Lower lobe of right lung (tissue), 2 donors: Measurements from ENCODE around the gene TOX2. TPM values are rescaled to one million over a fixed set of nuclear protein-coding genes. Genes with fewer than 3 reads are reported as not detected.

Experiments used
- ATAC-seq, 2 donors: fragments of 200-7000 bp; cut with Tn5 transposase; one replicate each; pipeline ENCODE4 v1.9.1; 2020 to 2022; ENCODE audit warnings: mild to moderate bottlenecking in 2 of 2, moderate library complexity in 2 of 2
- DNase-seq: peaks from one replicate; pipeline ENCODE4 v3.0.0-alpha.2; 2020
- H3K27ac ChIP-seq: fragments of 200-600 bp; one replicate; pipeline ENCODE4 v1.8.0; 2022
- H3K27me3 ChIP-seq: fragments of 200-600 bp; one replicate; pipeline ENCODE4 v1.8.0; 2022; ENCODE audit warnings: low read depth
- H3K36me3 ChIP-seq: fragments of 200-600 bp; one replicate; pipeline ENCODE4 v1.8.0; 2022; ENCODE audit warnings: mild to moderate bottlenecking
- H3K4me1 ChIP-seq: fragments of 200-600 bp; one replicate; pipeline ENCODE4 v1.8.0; 2022
- H3K4me3 ChIP-seq: fragments of 200-600 bp; one replicate; pipeline ENCODE4 v1.8.0; 2022; ENCODE audit warnings: mild to moderate bottlenecking
- H3K9me3 ChIP-seq: fragments of 200-600 bp; one replicate; pipeline ENCODE4 v1.8.0; 2022
- CTCF ChIP-seq: fragments of 200-600 bp; IDR thresholded peaks from one replicate; pipeline ENCODE4 v1.8.0; 2022; ENCODE audit warnings: antibody characterized with exemption, mild to moderate bottlenecking
- intact Hi-C: fragments of 100-400 bp; cut with DNase I; formaldehyde crosslinking; loops from one replicate; pipeline ENCODE4 v1.11.0; 2022
- total RNA-seq: library from RNA; stranded (reverse); fragmentation: NEBNext Ultra II Directional; extraction: Animal tissue kit (Norgen Biotek cat#: 25700); gene quantifications from one replicate; pipeline ENCODE4 v1.2.1, GENCODE V29; 2021
- donor health status: DM: no; HTN: yes; CAD: no; lungs with severe emphysema.

Gene TOX2
- total RNA-seq, 1 donor from 2014 or later = 16.3 TPM

DNA sequence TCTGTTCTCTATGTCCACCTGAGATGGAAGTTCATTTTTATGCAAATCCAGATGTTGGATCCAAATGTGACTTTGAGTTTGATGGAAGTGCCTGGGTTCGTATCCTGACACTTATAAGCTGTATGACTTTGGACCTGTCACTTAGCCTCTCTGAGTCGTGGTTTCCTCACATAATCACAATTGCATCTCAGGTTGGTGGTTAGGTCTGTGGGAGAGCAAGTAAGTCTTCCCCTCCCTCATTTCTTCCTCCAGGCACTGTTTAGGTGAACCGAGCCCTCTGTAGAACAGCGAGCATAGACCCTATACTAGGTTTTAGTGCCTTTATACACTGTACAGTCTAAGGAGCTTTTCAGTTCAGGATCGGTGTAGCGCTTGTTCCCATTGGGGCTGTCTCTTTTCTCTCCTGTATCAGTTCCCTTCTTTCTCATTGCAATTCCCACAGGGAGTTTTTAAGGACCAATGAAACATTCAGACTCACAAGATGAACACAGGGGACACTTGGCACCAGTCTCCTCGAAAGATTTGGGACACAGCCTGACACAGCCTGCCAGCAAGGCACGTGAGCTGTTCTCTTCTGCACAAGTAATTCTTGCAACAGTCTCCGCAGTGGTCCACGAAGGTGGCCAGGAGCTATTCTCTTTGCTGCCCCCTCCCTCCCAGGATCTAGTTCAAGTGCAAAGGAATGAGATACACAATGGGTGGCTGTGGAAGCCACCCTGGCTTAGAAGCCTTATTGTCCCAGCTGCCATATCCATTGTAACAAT lies 11.8 kb downstream of the TOX2 start:
- H3K9me3 ChIP-seq = no peaks in the 10 kb centered on the region
- no peak overlapping the region for H3K27ac ChIP-seq
- no peak for TF ChIP-seq CTCF
- intact Hi-C loops = no loop called here
- DNase-seq (no peak), ATAC-seq (no peak)
- H3K4me1 ChIP-seq = peaks cover 15% of the 10 kb centered on the region
- H3K4me3 ChIP-seq = no peak overlapping the region
- H3K36me3 ChIP-seq = no peaks in the 10 kb centered on the region
- H3K27me3 ChIP-seq = no peaks in the 10 kb centered on the region

DNA sequence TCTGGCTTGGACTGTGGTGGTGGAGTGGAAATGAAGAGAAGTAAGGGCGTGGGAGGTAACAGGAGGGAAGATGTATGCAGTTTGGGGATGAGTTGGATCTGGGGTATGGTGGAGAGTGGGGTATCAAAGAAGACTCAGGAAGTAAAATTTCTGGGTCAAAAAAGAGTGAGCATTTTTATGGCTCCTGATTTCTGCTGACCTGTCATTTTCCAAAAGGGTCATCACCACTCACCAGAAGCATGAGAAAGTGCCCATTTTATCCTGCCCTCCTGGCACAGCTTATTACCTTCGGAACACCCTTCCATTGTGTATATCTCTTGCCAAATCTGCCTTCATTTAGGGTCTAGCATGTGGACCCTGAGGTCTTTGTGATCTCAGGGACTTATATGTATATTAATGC lies 17.3 kb downstream of the TOX2 start:
- TF ChIP-seq CTCF = no peak
- Histone ChIP-seq H3K4me3 (no peak overlapping the region), H3K4me1 (peaks cover 5% of the 10 kb centered on the region), H3K27ac (no peak overlapping the region), H3K36me3 (no peaks in the 10 kb centered on the region), H3K9me3 (no peaks in the 10 kb centered on the region), H3K27me3 (no peaks in the 10 kb centered on the region)
- intact Hi-C loops = no loop called here
- no peak for ATAC-seq
- DNase-seq = no peak

GRCh38 chr20:43934833-43935232 lies 20.2 kb downstream of the TOX2 start:
- peaks cover 33% of the 10 kb centered on the region for H3K4me1 ChIP-seq
- H3K27ac ChIP-seq = no peak overlapping the region
- no peaks in the 10 kb centered on the region for H3K9me3 ChIP-seq
- intact Hi-C loops = no loop called here
- no peak overlapping the region for H3K4me3 ChIP-seq
- no peaks in the 10 kb centered on the region for H3K36me3 ChIP-seq
- ATAC-seq (no peak), DNase-seq (no peak)
- no peaks in the 10 kb centered on the region for H3K27me3 ChIP-seq
- no peak for TF ChIP-seq CTCF

DNA sequence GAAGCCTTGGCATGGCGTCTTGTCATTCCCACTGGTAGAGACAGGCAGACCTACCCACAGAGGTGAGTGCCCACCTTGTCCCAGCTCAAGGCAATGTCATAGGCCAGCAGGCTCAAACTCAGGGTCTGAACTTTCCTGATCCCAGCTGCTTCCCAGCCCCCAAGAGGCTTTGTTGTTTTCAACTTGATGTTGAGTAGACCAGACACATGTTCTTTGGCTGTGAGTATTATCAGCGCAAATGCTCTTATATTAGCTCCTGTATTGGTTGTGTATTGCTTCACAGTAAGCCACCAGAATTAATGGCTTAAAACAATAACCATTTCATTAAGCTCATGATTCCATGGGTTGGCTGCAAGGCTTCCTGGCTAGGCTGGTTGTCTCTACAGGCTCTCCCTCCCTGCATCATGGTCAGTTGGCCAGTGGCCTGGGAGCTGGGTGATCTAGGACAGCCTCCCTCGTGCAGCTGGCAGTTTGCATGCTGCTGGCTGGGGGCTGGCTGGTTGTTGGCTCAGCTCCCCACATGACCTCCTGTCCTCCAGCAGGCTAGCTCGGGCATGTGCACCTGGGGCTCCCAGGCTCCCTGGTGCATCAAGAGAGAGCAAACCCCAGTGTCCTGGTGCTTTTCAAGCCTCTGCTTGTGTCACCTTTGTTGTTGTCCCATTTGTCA lies 21.6 kb downstream of the TOX2 start:
- no peak overlapping the region for H3K27ac ChIP-seq
- intact Hi-C loops = no loop called here
- DNase-seq (no peak), ATAC-seq (no peak)
- TF ChIP-seq CTCF = no peak
- H3K4me3 ChIP-seq = no peak overlapping the region
- no peaks in the 10 kb centered on the region for H3K9me3 ChIP-seq
- no peaks in the 10 kb centered on the region for H3K27me3 ChIP-seq
- no peaks in the 10 kb centered on the region for H3K36me3 ChIP-seq
- H3K4me1 ChIP-seq = peaks cover 47% of the 10 kb centered on the region

DNA sequence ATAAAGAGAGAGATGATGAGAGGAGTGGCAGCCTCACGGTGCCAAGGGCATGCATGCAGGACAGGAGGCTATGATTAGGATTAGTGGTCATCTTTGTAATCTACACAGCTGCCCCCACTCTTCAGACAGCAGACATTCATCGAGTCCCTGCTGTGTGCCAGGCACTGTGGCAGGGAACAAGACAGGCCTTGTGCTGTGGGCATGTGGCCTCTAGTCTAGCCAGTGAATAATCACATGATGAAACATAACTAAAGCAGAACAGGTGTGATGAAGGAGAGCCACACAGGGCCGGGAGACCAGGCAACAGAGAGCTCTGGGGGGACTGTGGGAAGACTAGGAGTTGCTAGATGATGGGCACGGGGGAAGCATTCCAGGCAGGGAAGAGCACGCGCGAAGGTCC lies 22.2 kb downstream of the TOX2 start:
- Histone ChIP-seq H3K27me3 (no peaks in the 10 kb centered on the region), H3K36me3 (no peaks in the 10 kb centered on the region), H3K4me3 (no peak overlapping the region), H3K27ac (no peak overlapping the region), H3K9me3 (no peaks in the 10 kb centered on the region), H3K4me1 (peaks cover 53% of the 10 kb centered on the region)
- TF ChIP-seq CTCF = no peak
- ATAC-seq (no peak), DNase-seq (no peak)
- intact Hi-C loops = no loop called here
